ENCODE results near the gene DMWD.

DNA sequence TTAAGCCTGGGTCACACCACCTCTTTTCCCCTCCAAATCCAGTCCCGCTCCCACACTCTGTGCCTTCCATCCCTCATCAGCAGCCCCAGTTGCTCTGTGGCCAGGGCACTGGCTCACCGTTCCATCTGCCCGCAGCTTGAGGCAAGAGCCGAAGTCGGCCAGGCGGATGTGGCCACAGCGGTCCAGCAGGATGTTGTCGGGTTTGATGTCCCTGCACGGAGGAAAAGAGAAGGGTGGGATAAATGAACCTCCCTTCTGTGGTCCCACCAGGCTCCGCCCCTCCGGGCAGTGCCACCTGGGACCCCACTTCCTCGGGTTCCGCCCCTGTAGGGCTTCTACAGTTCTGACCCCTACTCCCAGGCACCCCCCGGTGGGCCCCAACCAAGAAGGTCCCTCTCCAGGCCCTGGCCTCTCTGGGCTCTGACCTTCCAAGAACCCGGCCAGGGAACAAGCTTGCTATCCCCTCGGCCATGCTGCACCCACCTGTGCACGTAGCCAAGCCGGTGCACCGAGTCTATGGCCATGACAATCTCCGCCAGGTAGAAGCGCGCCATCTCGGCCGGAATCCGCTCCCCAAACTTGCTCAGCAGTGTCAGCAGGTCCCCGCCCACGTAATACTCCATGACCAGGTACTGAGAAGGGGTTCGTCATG is 14.5 kb downstream of the DMWD start:
- TF ChIP-seq, protein P1, sequence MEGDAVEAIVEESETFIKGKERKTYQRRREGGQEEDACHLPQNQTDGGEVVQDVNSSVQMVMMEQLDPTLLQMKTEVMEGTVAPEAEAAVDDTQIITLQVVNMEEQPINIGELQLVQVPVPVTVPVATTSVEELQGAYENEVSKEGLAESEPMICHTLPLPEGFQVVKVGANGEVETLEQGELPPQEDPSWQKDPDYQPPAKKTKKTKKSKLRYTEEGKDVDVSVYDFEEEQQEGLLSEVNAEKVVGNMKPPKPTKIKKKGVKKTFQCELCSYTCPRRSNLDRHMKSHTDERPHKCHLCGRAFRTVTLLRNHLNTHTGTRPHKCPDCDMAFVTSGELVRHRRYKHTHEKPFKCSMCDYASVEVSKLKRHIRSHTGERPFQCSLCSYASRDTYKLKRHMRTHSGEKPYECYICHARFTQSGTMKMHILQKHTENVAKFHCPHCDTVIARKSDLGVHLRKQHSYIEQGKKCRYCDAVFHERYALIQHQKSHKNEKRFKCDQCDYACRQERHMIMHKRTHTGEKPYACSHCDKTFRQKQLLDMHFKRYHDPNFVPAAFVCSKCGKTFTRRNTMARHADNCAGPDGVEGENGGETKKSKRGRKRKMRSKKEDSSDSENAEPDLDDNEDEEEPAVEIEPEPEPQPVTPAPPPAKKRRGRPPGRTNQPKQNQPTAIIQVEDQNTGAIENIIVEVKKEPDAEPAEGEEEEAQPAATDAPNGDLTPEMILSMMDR (conservative IDR thresholded peaks at IDR 0.05; ENCODE audit: low read depth, low read length): no peak
- no peak for TF ChIP-seq EZH2 (IDR thresholded peaks at IDR 0.05; ENCODE audit: low read length, unreplicated experiment)
